Skin of body (tissue), 2 donors: ENCODE measurements around the gene TAF11L3. TPM values are rescaled to one million over a fixed set of nuclear protein-coding genes. Genes with fewer than 3 reads are reported as not detected.
"Not testable (repeated sequence)": the region's sequence is repeated elsewhere in the genome, so short reads cannot be mapped to it uniquely, and the experiment has no call there.

ENCODE experiments used
- DNase-seq: peaks from one replicate; lab custom pipeline; 2025; lab: John Stamatoyannopoulos, UW
- total RNA-seq: library from RNA; depleted of rRNA; stranded (reverse); fragments of >200 nt; gene quantifications from one replicate; pipeline ENCODE4 v1.2.3, GENCODE V29; 2014

The TAF11L3 gene
- not detected for total RNA-seq

DNA sequence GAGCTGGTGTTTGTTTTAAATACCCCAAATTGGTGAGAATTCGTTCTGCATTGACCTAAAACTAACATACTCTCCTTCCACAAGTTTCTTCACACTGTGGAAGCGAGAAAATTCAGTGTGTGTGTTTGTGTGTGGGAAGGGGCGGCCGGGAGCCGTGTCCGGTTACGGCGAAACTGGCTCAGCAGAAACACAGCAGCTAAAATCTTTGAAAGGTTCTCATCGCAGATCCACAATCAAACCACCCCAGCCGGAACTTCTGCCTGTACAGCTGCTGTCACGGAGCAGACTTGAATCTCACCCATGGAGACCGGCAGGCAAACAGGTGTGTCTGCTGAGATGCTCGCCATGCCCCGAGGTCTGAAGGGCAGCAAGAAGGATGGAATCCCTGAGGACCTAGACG lies at the start of gene TAF11L3:
TAF11L3 (plus strand) TSS at position 301 of the 400 bp plus-strand sequence.
- DNase-seq, result not testable (repeated sequence)

- DNase-seq, result no peak
Measured at GRCh38 chr5:17470064-17470463, 48.1 kb upstream of the TAF11L3 start.

GRCh38 chr5:17475064-17475463 lies 43.1 kb upstream of the TAF11L3 start:
- not testable (repeated sequence) for DNase-seq

DNA sequence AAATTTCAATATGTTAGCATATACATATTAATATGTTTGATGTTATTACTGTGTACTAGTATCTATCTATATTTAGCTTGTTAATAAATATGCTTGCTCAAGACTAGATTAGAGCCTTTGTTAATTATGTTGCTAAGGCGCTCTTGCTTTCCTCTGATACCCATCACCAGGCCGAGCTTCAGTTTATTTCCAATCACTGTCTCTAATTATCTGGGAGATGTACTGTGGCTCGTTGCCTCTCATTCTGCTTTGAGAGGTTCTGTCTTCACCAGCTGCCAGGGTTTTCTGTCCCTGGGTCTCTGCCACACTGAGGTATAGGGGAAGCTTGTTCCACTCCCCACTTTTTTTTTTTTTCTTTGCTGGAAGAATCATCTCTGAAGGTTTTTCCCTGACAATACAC lies 41.1 kb upstream of the TAF11L3 start:
- DNase-seq, result no peak

DNA sequence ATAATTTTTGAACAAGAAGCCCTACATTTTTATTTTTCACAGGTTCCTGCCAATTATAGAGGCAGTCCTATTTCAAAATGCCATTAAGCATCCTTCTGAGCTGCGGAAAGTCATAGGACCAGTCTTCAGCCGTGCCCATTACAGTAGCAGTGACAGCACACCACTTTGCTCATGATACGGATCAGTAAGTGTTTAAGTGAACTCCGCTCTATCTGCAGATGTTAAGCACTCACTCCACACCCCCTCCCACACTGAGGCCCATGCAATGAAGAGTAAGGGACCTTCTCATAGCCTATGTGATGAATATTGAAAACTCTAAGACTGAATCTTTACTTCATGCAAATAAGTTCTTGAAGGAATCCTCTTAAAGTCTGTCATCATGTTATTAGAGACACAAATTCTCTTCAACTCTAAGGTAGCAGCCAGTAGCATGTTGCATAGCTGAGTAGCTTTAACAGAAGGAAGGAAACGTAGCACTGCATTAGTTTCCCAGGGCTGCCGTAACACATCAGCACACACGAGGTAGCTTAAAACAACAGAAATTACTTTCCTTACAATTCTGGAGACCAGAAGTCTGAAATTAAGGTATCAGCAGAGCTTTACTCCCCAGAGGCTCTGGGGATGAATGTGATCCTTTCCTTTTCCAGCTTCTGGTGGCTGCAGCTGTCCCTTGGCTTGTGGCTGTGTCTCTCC lies 40.4 kb upstream of the TAF11L3 start:
- DNase-seq, result no peak

DNA sequence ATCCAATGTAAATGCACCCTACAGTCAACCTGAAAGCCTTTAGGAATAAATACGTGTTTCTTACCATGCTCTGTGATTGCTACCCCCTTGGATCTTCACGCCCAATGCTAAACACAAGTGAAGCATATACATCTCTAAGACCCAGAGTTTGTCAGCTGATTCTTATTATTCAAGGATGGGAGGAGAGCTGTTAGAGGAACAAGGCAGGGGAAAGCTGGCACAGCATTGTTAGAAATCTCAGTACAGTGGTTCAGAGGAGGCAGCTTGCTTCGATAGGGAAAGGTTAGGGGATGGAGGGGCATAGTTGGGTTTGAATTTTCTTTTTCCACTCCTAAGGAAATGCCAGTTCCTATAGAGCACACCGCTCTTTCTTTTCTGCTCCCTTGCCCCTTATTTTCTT lies 36.8 kb upstream of the TAF11L3 start:
- no peak for DNase-seq

DNA sequence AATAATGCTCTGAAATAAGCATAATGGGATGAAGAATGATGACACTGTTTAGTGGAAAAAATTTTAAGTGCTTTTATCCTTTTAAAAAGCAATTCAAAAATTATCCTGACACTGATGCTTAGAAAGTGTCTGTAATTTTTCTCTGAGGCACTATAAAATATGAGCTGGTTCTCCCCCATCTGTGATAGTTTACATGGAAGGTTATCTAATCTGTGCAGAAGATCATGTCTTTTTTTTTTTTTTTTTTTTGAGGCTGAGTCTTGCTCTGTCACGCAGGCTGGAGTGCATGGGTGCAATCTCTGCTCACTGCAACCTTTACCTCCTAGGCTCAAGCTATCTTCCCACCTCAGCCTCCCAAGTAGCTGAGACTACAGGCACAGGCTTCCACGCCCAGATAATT lies 35.4 kb upstream of the TAF11L3 start:
- DNase-seq, result no peak

GRCh38 chr5:17486464-17487173 lies 31.5 kb upstream of the TAF11L3 start:
- not testable (repeated sequence) for DNase-seq

- no peak for DNase-seq
Measured at GRCh38 chr5:17487174-17487512, 31.0 kb upstream of the TAF11L3 start.

- not testable (repeated sequence) for DNase-seq
Measured at GRCh38 chr5:17491257-17491656, 26.9 kb upstream of the TAF11L3 start.

- DNase-seq, result no peak
Measured at GRCh38 chr5:17492770-17493169, 25.4 kb upstream of the TAF11L3 start.

GRCh38 chr5:17497446-17497845 lies 20.7 kb upstream of the TAF11L3 start:
- no peak for DNase-seq

DNA sequence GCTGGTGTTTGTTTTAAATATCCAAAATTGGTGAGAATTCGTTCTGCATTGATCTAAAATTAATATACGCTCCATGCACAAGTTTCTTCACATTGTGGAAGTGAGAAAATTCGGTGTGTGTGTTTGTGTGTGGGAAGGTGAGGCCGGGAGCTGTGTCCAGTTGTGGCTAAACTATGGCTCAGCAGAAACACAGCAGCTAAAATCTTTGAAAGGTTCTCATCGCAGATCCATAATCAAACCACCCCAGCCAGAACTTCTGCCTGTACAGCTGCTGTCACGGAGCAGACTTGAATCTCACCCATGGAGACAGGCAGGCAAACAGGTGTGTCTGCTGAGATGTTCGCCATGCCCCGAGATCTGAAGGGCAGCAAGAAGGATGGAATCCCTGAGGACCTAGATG lies 20.2 kb upstream of the TAF11L3 start, which contains the start of gene TAF11L2:
TAF11L2 (plus strand) TSS at position 301 of the 400 bp plus-strand sequence.
- DNase-seq, result not testable (repeated sequence)

DNA sequence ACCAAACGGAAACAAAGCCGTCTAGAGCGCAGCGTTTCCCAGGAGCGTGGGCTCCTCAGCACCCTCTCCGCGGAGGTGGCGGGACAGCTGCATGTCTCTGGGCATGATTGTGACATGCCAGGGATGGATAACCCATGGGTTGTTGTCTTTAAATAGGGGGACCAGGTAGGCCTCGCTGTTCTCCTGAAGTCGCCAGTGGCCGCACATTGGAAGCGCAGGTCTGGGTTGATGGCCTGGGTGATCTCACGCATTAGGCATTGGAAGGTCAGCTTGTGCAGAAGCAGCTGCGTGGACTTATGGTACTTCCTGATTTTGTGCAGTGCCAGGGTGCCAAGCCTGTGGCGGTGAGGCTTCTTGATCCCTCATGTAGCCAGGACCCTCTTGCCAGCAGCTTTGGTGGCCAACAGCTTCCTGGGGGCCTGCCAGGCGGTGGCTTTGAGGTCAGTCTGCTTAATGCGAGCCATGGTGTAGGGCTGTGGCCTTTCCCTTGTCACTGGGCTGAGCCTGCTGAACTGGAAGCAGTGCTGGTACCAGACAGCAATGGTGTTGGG lies 6.3 kb upstream of the TAF11L3 start:
- DNase-seq, result no peak

DNA sequence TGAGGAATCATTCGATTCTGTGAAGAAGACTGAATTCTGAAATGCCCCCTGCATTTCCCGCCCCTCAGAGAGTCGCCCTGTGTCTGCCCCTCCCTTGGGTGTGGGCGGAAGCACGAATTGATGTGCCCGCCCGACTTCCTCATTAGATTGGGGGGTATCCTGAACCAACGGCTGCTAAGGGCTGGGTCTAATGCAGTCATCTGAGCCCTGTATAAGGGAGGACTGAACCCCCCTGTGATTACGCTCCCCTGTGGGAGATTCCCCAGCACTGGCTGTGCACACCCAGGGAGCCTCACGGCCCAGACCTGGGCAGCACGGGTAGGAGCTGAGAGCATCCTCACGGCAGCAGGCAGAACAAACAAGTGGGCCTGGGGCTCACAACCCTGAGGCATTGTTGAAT lies 641 bp upstream of the TAF11L3 start:
- not testable (repeated sequence) for DNase-seq

DNA sequence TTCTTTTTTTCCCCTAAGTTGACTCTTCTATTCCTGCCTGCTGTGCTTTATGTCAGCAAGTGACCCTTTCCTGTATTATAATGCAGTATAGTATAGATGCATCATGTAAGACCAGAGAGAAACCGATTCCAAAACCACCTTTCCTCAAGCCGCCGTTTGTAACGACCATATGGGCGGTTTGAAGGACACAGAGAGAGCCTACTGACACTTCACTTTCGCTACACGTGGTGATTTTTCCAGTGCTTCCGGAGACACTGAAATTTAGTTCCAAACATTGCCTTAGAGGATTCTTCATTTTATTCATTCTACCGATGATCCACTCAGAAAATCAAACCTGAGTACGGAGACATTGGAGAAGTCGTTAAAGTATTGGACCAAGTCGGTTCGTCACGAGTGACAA lies 1.3 kb downstream of the TAF11L3 start:
- not testable (repeated sequence) for DNase-seq

- DNase-seq, result not testable (repeated sequence)
Measured at GRCh38 chr5:17521501-17521900, 3.3 kb downstream of the TAF11L3 start, which contains the start of gene TAF11L4. TSS of gene TAF11L4 (plus strand) at chr5:17521801.

- not testable (repeated sequence) for DNase-seq
Measured at GRCh38 chr5:17524935-17525334, 6.8 kb downstream of the TAF11L3 start, which contains the start of gene TAF11L5. TSS of gene TAF11L5 (plus strand) at chr5:17525235.

DNA sequence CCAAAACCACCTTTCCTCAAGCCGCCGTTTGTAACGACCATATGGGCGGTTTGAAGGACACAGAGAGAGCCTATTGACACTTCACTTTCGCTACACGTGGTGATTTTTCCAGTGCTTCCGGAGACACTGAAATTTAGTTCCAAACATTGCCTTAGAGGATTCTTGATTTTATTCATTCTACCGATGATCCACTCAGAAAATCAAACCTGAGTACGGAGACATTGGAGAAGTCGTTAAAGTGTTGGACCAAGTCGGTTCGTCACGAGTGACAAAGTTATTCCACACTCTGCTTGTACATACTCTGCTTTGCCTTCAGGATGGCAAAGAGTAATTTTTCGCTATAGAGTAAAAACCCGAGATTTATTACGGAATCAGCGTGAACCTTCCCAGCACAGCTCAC lies 8.3 kb downstream of the TAF11L3 start:
- DNase-seq, result not testable (repeated sequence)

DNA sequence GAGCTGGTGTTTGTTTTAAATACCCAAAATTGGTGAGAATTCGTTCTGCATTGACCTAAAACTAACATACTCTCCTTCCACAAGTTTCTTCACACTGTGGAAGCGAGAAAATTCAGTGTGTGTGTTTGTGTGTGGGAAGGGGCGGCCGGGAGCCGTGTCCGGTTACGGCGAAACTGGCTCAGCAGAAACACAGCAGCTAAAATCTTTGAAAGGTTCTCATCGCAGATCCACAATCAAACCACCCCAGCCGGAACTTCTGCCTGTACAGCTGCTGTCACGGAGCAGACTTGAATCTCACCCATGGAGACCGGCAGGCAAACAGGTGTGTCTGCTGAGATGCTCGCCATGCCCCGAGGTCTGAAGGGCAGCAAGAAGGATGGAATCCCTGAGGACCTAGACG lies 10.2 kb downstream of the TAF11L3 start, which contains the start of gene TAF11L6:
TAF11L6 (plus strand) TSS at position 301 of the 400 bp plus-strand sequence.
- DNase-seq, result not testable (repeated sequence)
